ENCODE data around the gene NDUFAF8.

GRCh38 chr17:81223762-81224130, 15.4 kb upstream of the NDUFAF8 start:
- TF ChIP-seq CTCF (conservative IDR thresholded peaks at IDR 0.05; ENCODE audit: low read length) (no peak), EZH2phosphoT487 (IDR thresholded peaks at IDR 0.05; ENCODE audit: borderline replicate concordance, low read depth, low read length) (no peak)
